ENCODE results near the gene DOK5. TPM values are rescaled to one million over a fixed set of nuclear protein-coding genes. Genes with fewer than 3 reads are reported as not detected.

DOK5 gene
- polyA plus RNA-seq, 4 donors, result 0.71 to 1.9 (median 1.1) TPM; not detected in 1

GRCh38 chr20:54589402-54590030 lies 114.1 kb downstream of the DOK5 start:
- H3K27ac ChIP-seq (ENCODE audit: low read depth in 1 of 3, low read length in 2 of 3), result no peak overlapping the region
- 72 to 81% (median 77%) methylated on average over 4 of the region's 4 CpGs for WGBS, 3 donors
- no peak overlapping the region for H3K4me3 ChIP-seq (ENCODE audit: low read depth in 1 of 3, low read length in 3 of 3)
- H3K4me1 ChIP-seq (ENCODE audit: control insufficient read depth in 3 of 3, insufficient read depth in 2 of 3, low read depth in 1 of 3, low read length in 2 of 3), result no peaks in the 10 kb centered on the region
- no peaks in the 10 kb centered on the region for H3K9me3 ChIP-seq (ENCODE audit: control insufficient read depth in 2 of 2, insufficient read depth in 1 of 2, low read depth in 1 of 2, low read length in 1 of 2)
- DNase-seq (no peak), FAIRE-seq (no peak)
- H3K27me3 ChIP-seq (ENCODE audit: control insufficient read depth in 3 of 3, insufficient read depth in 3 of 3, low read length in 3 of 3), result no peaks in the 10 kb centered on the region
- no peaks in the 10 kb centered on the region for H3K36me3 ChIP-seq (ENCODE audit: control insufficient read depth in 3 of 3, insufficient read depth in 2 of 3, low read depth in 1 of 3, low read length in 3 of 3)

GRCh38 chr20:54590856-54591255 lies 115.5 kb downstream of the DOK5 start:
- Histone ChIP-seq H3K4me1 (ENCODE audit: control insufficient read depth in 3 of 3, insufficient read depth in 2 of 3, low read depth in 1 of 3, low read length in 2 of 3) (no peaks in the 10 kb centered on the region), H3K9me3 (ENCODE audit: control insufficient read depth in 2 of 2, insufficient read depth in 1 of 2, low read depth in 1 of 2, low read length in 1 of 2) (no peaks in the 10 kb centered on the region), H3K36me3 (ENCODE audit: control insufficient read depth in 3 of 3, insufficient read depth in 2 of 3, low read depth in 1 of 3, low read length in 3 of 3) (no peaks in the 10 kb centered on the region), H3K27me3 (ENCODE audit: control insufficient read depth in 3 of 3, insufficient read depth in 3 of 3, low read length in 3 of 3) (no peaks in the 10 kb centered on the region), H3K27ac (ENCODE audit: low read depth in 1 of 3, low read length in 2 of 3) (no peak overlapping the region), H3K4me3 (ENCODE audit: low read depth in 1 of 3, low read length in 3 of 3) (no peak overlapping the region)
- FAIRE-seq (no peak), DNase-seq (no peak)

- no peak for DNase-seq
- FAIRE-seq, result no peak
- H3K4me1 ChIP-seq (ENCODE audit: control insufficient read depth in 3 of 3, insufficient read depth in 2 of 3, low read depth in 1 of 3, low read length in 2 of 3), result no peaks in the 10 kb centered on the region
- H3K27me3 ChIP-seq (ENCODE audit: control insufficient read depth in 3 of 3, insufficient read depth in 3 of 3, low read length in 3 of 3), result no peaks in the 10 kb centered on the region
- peaks cover 0 to 4% of the 10 kb centered on the region in 2 donors for H3K9me3 ChIP-seq (ENCODE audit: control insufficient read depth in 2 of 2, insufficient read depth in 1 of 2, low read depth in 1 of 2, low read length in 1 of 2)
- H3K27ac ChIP-seq (ENCODE audit: low read depth in 1 of 3, low read length in 2 of 3), result no peak overlapping the region
- H3K36me3 ChIP-seq (ENCODE audit: control insufficient read depth in 3 of 3, insufficient read depth in 2 of 3, low read depth in 1 of 3, low read length in 3 of 3), result no peaks in the 10 kb centered on the region
- no peak overlapping the region for H3K4me3 ChIP-seq (ENCODE audit: low read depth in 1 of 3, low read length in 3 of 3)
Observed at GRCh38 chr20:54596651-54597050, 121.3 kb downstream of the DOK5 start.

- Histone ChIP-seq H3K27ac (ENCODE audit: low read depth in 1 of 3, low read length in 2 of 3) (no peak overlapping the region), H3K4me3 (ENCODE audit: low read depth in 1 of 3, low read length in 3 of 3) (no peak overlapping the region), H3K36me3 (ENCODE audit: control insufficient read depth in 3 of 3, insufficient read depth in 2 of 3, low read depth in 1 of 3, low read length in 3 of 3) (no peaks in the 10 kb centered on the region), H3K4me1 (ENCODE audit: control insufficient read depth in 3 of 3, insufficient read depth in 2 of 3, low read depth in 1 of 3, low read length in 2 of 3) (no peaks in the 10 kb centered on the region), H3K9me3 (ENCODE audit: control insufficient read depth in 2 of 2, insufficient read depth in 1 of 2, low read depth in 1 of 2, low read length in 1 of 2) (peaks cover 0 to 4% of the 10 kb centered on the region in 2 donors), H3K27me3 (ENCODE audit: control insufficient read depth in 3 of 3, insufficient read depth in 3 of 3, low read length in 3 of 3) (no peaks in the 10 kb centered on the region)
- FAIRE-seq (no peak), DNase-seq (no peak)
- WGBS, 3 donors, result 77 to 84% (median 78%) methylated on average over 5 of the region's 5 CpGs
Observed at GRCh38 chr20:54598352-54598751, 123.0 kb downstream of the DOK5 start.

GRCh38 chr20:54600634-54601033 lies 125.2 kb downstream of the DOK5 start:
- Histone ChIP-seq H3K36me3 (ENCODE audit: control insufficient read depth in 3 of 3, insufficient read depth in 2 of 3, low read depth in 1 of 3, low read length in 3 of 3) (no peaks in the 10 kb centered on the region), H3K4me1 (ENCODE audit: control insufficient read depth in 3 of 3, insufficient read depth in 2 of 3, low read depth in 1 of 3, low read length in 2 of 3) (no peaks in the 10 kb centered on the region), H3K9me3 (ENCODE audit: control insufficient read depth in 2 of 2, insufficient read depth in 1 of 2, low read depth in 1 of 2, low read length in 1 of 2) (peaks cover 0 to 4% of the 10 kb centered on the region in 2 donors), H3K27me3 (ENCODE audit: control insufficient read depth in 3 of 3, insufficient read depth in 3 of 3, low read length in 3 of 3) (no peaks in the 10 kb centered on the region), H3K4me3 (ENCODE audit: low read depth in 1 of 3, low read length in 3 of 3) (no peak overlapping the region), H3K27ac (ENCODE audit: low read depth in 1 of 3, low read length in 2 of 3) (no peak overlapping the region)
- DNase-seq (no peak), FAIRE-seq (no peak)
- 38 to 64% (median 50%) methylated on average over 3 of the region's 3 CpGs for WGBS, 3 donors

- DNase-seq (no peak), FAIRE-seq (no peak)
- Histone ChIP-seq H3K27me3 (ENCODE audit: control insufficient read depth in 3 of 3, insufficient read depth in 3 of 3, low read length in 3 of 3) (no peaks in the 10 kb centered on the region), H3K4me1 (ENCODE audit: control insufficient read depth in 3 of 3, insufficient read depth in 2 of 3, low read depth in 1 of 3, low read length in 2 of 3) (no peaks in the 10 kb centered on the region), H3K27ac (ENCODE audit: low read depth in 1 of 3, low read length in 2 of 3) (no peak overlapping the region), H3K9me3 (ENCODE audit: control insufficient read depth in 2 of 2, insufficient read depth in 1 of 2, low read depth in 1 of 2, low read length in 1 of 2) (peaks cover 0 to 4% of the 10 kb centered on the region in 2 donors), H3K4me3 (ENCODE audit: low read depth in 1 of 3, low read length in 3 of 3) (no peak overlapping the region), H3K36me3 (ENCODE audit: control insufficient read depth in 3 of 3, insufficient read depth in 2 of 3, low read depth in 1 of 3, low read length in 3 of 3) (no peaks in the 10 kb centered on the region)
- 68 to 78% (median 72%) methylated on average over 10 of the region's 10 CpGs for WGBS, 3 donors
Observed at GRCh38 chr20:54601831-54602515, 126.6 kb downstream of the DOK5 start.

GRCh38 chr20:54605319-54605718 lies 129.9 kb downstream of the DOK5 start:
- Histone ChIP-seq H3K9me3 (ENCODE audit: control insufficient read depth in 2 of 2, insufficient read depth in 1 of 2, low read depth in 1 of 2, low read length in 1 of 2) (no peaks in the 10 kb centered on the region), H3K4me3 (ENCODE audit: low read depth in 1 of 3, low read length in 3 of 3) (no peak overlapping the region), H3K36me3 (ENCODE audit: control insufficient read depth in 3 of 3, insufficient read depth in 2 of 3, low read depth in 1 of 3, low read length in 3 of 3) (no peaks in the 10 kb centered on the region), H3K4me1 (ENCODE audit: control insufficient read depth in 3 of 3, insufficient read depth in 2 of 3, low read depth in 1 of 3, low read length in 2 of 3) (no peaks in the 10 kb centered on the region), H3K27me3 (ENCODE audit: control insufficient read depth in 3 of 3, insufficient read depth in 3 of 3, low read length in 3 of 3) (no peaks in the 10 kb centered on the region), H3K27ac (ENCODE audit: low read depth in 1 of 3, low read length in 2 of 3) (no peak overlapping the region)
- no peak for DNase-seq
- no peak for FAIRE-seq
- 59 to 78% (median 66%) methylated on average over 3 of the region's 3 CpGs for WGBS, 3 donors

GRCh38 chr20:54606380-54606779 lies 131.0 kb downstream of the DOK5 start:
- Histone ChIP-seq H3K36me3 (ENCODE audit: control insufficient read depth in 3 of 3, insufficient read depth in 2 of 3, low read depth in 1 of 3, low read length in 3 of 3) (no peaks in the 10 kb centered on the region), H3K27ac (ENCODE audit: low read depth in 1 of 3, low read length in 2 of 3) (no peak overlapping the region), H3K27me3 (ENCODE audit: control insufficient read depth in 3 of 3, insufficient read depth in 3 of 3, low read length in 3 of 3) (no peaks in the 10 kb centered on the region), H3K4me3 (ENCODE audit: low read depth in 1 of 3, low read length in 3 of 3) (no peak overlapping the region), H3K4me1 (ENCODE audit: control insufficient read depth in 3 of 3, insufficient read depth in 2 of 3, low read depth in 1 of 3, low read length in 2 of 3) (no peaks in the 10 kb centered on the region), H3K9me3 (ENCODE audit: control insufficient read depth in 2 of 2, insufficient read depth in 1 of 2, low read depth in 1 of 2, low read length in 1 of 2) (no peaks in the 10 kb centered on the region)
- DNase-seq, result no peak
- 57 to 65% (median 59%) methylated on average over 3 of the region's 3 CpGs for WGBS, 3 donors
- FAIRE-seq, result no peak

All from small intestine (tissue), 7 donors.